Measurements from ENCODE around the gene PPARGC1A.

DNA sequence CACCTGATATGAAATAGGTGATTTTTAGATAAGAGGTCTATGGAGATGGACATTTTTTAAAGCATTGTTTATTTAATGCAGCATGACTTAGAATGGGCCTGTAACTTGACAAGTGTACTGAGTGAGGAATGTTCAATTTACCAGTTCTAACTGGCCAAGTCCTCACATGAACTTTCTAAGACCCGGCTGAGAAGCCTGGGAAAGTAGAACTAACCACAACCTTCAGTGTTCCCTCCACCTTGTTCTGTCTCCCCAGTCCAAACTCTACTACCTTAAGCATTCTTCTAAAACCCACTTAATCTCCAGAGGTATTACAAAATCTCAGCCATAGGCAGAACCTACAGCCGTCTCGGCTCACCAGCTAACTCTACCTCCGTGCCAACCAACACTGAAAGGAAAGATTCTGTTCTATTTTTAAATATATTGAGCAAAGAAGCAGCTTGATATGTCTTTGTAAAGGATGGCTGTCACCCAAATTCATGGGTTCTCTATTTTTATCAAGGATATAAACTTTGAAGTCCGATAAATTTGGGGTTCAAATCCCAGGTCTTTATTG, 6.8 kb downstream of the PPARGC1A start:
- TF ChIP-seq CTCF (conservative IDR thresholded peaks at IDR 0.05) (no peak), ZFX (IDR thresholded peaks at IDR 0.05) (no peak)
